Endodermal cell (in vitro differentiated cells): ENCODE data around the gene OR5K1. TPM values are rescaled to one million over a fixed set of nuclear protein-coding genes. Genes with fewer than 3 reads are reported as not detected.

ENCODE experiments used
- DNase-seq: peaks from one replicate; pipeline ENCODE4 v3.0.0-alpha.2; 2017
- H3K27ac ChIP-seq: 2 replicates; pipeline ENCODE4 v1.5.1; 2013; ENCODE audit warnings: mild to moderate bottlenecking, low read depth, low read length, moderate library complexity
- H3K27me3 ChIP-seq: 2 replicates; pipeline ENCODE4 v1.6.1; 2013; ENCODE audit warnings: mild to moderate bottlenecking, low read length, moderate library complexity; ENCODE audit not compliant: insufficient read depth, control insufficient read depth, poor library complexity, severe bottlenecking
- H3K36me3 ChIP-seq: 2 replicates; pipeline ENCODE4 v1.7.0; 2013; ENCODE audit warnings: mild to moderate bottlenecking, low read length, moderate library complexity; ENCODE audit not compliant: control insufficient read depth, insufficient read depth
- H3K4me1 ChIP-seq: one replicate; pipeline ENCODE4 v1.7.0; 2013; ENCODE audit warnings: low read length; ENCODE audit not compliant: control insufficient read depth, insufficient read depth
- H3K4me3 ChIP-seq: 2 replicates; pipeline ENCODE4 v1.5.1; 2013; ENCODE audit warnings: mild to moderate bottlenecking, low read length, moderate library complexity
- H3K9ac ChIP-seq: 2 replicates; pipeline ENCODE4 v1.6.1; 2013; ENCODE audit warnings: mild to moderate bottlenecking, low read length, moderate library complexity; ENCODE audit not compliant: poor library complexity, severe bottlenecking; ENCODE audit errors: extremely low read depth
- H3K9me3 ChIP-seq: 2 replicates; pipeline ENCODE4 v1.6.1; 2013; ENCODE audit warnings: mild to moderate bottlenecking, low read length, moderate library complexity; ENCODE audit not compliant: control insufficient read depth
- H3K27ac Mint-ChIP-seq: 2 replicates; pipeline ENCODE4 v1.8.0; 2020; ENCODE audit warnings: mixed read lengths
- H3K27me3 Mint-ChIP-seq: 2 replicates; pipeline ENCODE4 v1.8.0; 2021; ENCODE audit warnings: mild to moderate bottlenecking, mixed read lengths; ENCODE audit not compliant: insufficient read depth
- H3K36me3 Mint-ChIP-seq: 2 replicates; pipeline ENCODE4 v1.8.0; 2020; ENCODE audit warnings: low read depth, mixed read lengths
- H3K4me1 Mint-ChIP-seq: 2 replicates; pipeline ENCODE4 v1.8.0; 2020; ENCODE audit warnings: mixed read lengths
- H3K4me3 Mint-ChIP-seq: 2 replicates; pipeline ENCODE4 v1.8.0; 2020; ENCODE audit warnings: mild to moderate bottlenecking, moderate library complexity, mixed read lengths
- H3K9me3 Mint-ChIP-seq: 2 replicates; pipeline ENCODE4 v1.8.0; 2020; ENCODE audit warnings: mild to moderate bottlenecking, mixed read lengths
- WGBS, 2 experiments: methylation state at CpG; one replicate each; pipeline versions ENCODE4 v1.1.5 to v1.1.7; 2013; ENCODE audit warnings: missing lambda C conversion rate in 2 of 2, mixed read lengths in 1 of 2; ENCODE audit not compliant: insufficient coverage in 1 of 2, insufficient read length in 1 of 2; 5-methylcytosine and 5-hydroxymethylcytosine counted together
- total RNA-seq, 2 donors: library from RNA; stranded (reverse); fragmentation: NEBNext Ultra II Directional in 1 of 2; extraction: Animal tissue kit (Norgen Biotek cat#: 25700) in 1 of 2; gene quantifications; 2 replicates in 1 of 2; 3 replicates in 1 of 2; pipeline ENCODE4 v1.2.1, GENCODE V29; 2021
- TF ChIP-seq, protein P1 (sequence below): fragments of 200-600 bp; sonication (generic); conservative IDR thresholded peaks from 2 replicates; pipeline ENCODE4 v1.5.0; 2021; ENCODE audit warnings: antibody characterized with exemption, mild to moderate bottlenecking

The OR5K1 gene
- total RNA-seq, 2 donors from 2014 or later = not detected

DNA sequence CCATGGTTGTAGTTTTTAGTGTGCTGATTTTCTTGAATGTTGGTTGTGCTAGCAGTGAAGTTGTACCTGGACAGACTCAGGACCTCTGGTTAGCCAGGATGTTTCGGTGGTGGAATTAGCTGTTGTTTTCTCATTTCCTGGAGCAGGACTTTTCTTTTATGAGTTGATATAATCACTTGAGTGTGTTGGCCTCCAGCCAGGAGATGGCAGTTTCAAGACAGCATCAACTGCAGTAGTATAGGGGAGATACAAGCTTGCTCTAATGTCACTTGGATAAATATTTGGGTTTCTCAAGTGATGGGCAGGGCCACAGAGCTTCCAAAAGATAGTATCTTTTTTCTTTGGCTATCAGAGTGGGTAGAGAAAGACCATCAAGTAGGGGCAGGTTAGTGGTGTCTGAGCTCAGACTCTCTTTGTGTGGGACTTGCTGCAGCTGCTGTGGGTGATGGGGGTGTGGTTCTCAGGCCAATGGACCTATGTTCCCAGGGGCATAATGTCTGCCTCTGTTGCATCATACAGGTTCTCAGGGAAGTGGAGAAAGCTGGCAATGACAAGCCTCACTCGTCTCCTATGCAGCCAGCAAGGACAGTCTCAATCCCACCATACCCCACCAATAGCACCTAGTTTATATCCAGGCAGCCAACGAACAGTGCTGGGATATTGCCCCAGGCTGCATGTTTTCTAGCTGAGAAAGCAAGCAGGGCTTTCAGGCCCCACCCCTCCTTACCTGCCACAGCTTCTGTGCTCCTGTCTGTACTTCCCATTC lies 19.9 kb downstream of the OR5K1 start:
- peaks cover 10% of the 10 kb centered on the region for H3K9me3 Mint-ChIP-seq
- H3K9ac ChIP-seq = no peak overlapping the region

DNA sequence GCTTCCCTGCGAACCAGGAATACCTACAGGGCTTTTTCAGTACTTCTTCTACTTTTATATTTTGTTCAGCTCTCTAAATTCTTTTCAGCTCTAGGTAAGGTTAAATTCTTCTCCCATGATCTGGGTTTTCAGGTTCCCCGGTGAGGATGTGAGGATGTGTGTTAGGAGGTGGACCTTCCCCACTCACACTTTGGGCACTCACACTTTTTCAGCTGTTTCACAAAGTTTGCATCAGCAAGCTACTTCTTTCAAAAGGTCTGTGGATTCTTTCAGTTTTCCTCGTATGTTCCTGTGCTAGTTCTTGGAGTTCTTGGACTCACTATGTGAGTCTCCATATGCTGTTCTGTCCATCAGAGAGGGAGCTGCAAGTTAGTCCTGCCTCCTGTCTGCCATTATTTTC lies 20.6 kb downstream of the OR5K1 start:
- Mint-ChIP-seq H3K4me1 (no peaks in the 10 kb centered on the region), H3K36me3 (no peaks in the 10 kb centered on the region), H3K27me3 (no peaks in the 10 kb centered on the region), H3K27ac (no peak overlapping the region), H3K9me3 (peaks cover 8% of the 10 kb centered on the region), H3K4me3 (no peak overlapping the region)
- TF ChIP-seq, protein P1, sequence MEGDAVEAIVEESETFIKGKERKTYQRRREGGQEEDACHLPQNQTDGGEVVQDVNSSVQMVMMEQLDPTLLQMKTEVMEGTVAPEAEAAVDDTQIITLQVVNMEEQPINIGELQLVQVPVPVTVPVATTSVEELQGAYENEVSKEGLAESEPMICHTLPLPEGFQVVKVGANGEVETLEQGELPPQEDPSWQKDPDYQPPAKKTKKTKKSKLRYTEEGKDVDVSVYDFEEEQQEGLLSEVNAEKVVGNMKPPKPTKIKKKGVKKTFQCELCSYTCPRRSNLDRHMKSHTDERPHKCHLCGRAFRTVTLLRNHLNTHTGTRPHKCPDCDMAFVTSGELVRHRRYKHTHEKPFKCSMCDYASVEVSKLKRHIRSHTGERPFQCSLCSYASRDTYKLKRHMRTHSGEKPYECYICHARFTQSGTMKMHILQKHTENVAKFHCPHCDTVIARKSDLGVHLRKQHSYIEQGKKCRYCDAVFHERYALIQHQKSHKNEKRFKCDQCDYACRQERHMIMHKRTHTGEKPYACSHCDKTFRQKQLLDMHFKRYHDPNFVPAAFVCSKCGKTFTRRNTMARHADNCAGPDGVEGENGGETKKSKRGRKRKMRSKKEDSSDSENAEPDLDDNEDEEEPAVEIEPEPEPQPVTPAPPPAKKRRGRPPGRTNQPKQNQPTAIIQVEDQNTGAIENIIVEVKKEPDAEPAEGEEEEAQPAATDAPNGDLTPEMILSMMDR = no peak
- no peaks in the 10 kb centered on the region for H3K27me3 ChIP-seq
- no peaks in the 10 kb centered on the region for H3K4me1 ChIP-seq
- no peak for DNase-seq
- no peak overlapping the region for H3K9ac ChIP-seq
- no peaks in the 10 kb centered on the region for H3K9me3 ChIP-seq
- no peaks in the 10 kb centered on the region for H3K36me3 ChIP-seq
- WGBS, 2 experiments = 84 to 86% methylated on average over 1 to 3 of the region's 3 CpGs
- no peak overlapping the region for H3K27ac ChIP-seq
- no peak overlapping the region for H3K4me3 ChIP-seq

More for the DNA sequence above, 19.9 kb downstream of the OR5K1 start:
- Histone ChIP-seq H3K36me3 (no peaks in the 10 kb centered on the region), H3K9me3 (peaks cover 4% of the 10 kb centered on the region), H3K4me1 (no peaks in the 10 kb centered on the region), H3K4me3 (no peak overlapping the region), H3K27me3 (no peaks in the 10 kb centered on the region), H3K27ac (no peak overlapping the region)
- Mint-ChIP-seq H3K36me3 (no peaks in the 10 kb centered on the region), H3K4me1 (no peaks in the 10 kb centered on the region), H3K27me3 (no peaks in the 10 kb centered on the region), H3K27ac (no peak overlapping the region), H3K4me3 (no peak overlapping the region)
- 86 to 88% methylated on average over 2 to 3 of the region's 3 CpGs for WGBS, 2 experiments
- no peak for DNase-seq
- TF ChIP-seq, protein P1 = no peak

DNA sequence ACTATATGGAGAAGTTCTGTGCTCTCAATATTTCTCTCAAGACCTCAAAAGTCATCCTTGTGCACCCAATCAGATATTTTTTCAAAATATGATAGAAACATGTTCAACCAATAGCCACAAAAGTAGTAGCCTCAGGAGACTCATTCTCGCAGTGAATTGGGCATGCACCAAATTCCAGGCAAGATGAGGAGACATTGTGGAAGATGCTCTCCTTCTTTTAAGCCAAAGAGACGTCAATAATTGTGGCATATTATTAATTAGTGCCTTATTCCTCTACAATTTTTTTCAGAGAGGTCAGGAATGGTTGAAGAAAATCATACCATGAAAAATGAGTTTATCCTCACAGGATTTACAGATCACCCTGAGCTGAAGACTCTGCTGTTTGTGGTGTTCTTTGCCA lies 34.4 kb downstream of the OR5K1 start, which contains the start of gene OR5K2:
Gene OR5K2 (plus strand): TSS at position 301 of the 400 bp plus-strand sequence. CDS start 0 bp downstream, at position 301.
- WGBS, 2 experiments = 81% methylated on average over 2 of the region's 2 CpGs; no CpG with 5 or more reads in 1 of the 2 experiments
- TF ChIP-seq, protein P1 = no peak
- no peaks in the 10 kb centered on the region for H3K36me3 Mint-ChIP-seq
- no peaks in the 10 kb centered on the region for H3K4me1 ChIP-seq
- H3K9ac ChIP-seq = no peak within 1 kb of the TSS
- no peaks in the 10 kb centered on the region for H3K27me3 Mint-ChIP-seq
- H3K36me3 ChIP-seq = no peaks in the 10 kb centered on the region
- no peaks in the 10 kb centered on the region for H3K9me3 ChIP-seq
- no peaks in the 10 kb centered on the region for H3K4me1 Mint-ChIP-seq
- H3K27ac Mint-ChIP-seq = no peak within 1 kb of the TSS
- no peak within 1 kb of the TSS for H3K27ac ChIP-seq
- no peak within 1 kb of the TSS for H3K4me3 Mint-ChIP-seq
- no peaks in the 10 kb centered on the region for H3K9me3 Mint-ChIP-seq
- H3K27me3 ChIP-seq = no peaks in the 10 kb centered on the region
- H3K4me3 ChIP-seq = no peak within 1 kb of the TSS
- DNase-seq = no peak
